ENCODE data around the gene PIGU.
A peak's percentile ranks its signal among the peaks of the same experiment; 100 is the strongest.
"Not testable (repeated sequence)": the region's sequence is repeated elsewhere in the genome, so short reads cannot be mapped to it uniquely, and the experiment has no call there.

PIGU gene

DNA sequence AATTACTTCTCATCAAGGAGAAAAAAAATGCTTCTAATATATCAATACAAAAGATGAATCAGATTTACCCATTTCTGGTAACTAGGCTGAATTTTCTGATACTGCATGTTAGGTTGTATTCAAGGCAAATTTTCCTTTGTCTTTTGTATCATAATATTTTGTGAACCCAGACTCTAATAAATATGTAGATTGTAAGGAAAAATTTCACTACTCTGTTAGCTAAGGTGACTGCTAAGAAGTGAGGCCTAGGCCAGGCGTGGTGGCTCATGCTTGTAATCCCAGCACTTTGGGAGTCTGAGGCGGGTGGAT, 40.0 kb upstream of the PIGU start:
- DNase-seq (ENCODE audit: low read depth): no peak
- no peak for TF ChIP-seq POLR2A (IDR thresholded peaks at IDR 0.05; ENCODE audit: extremely low read depth, insufficient read length)
- TF ChIP-seq, protein P1, sequence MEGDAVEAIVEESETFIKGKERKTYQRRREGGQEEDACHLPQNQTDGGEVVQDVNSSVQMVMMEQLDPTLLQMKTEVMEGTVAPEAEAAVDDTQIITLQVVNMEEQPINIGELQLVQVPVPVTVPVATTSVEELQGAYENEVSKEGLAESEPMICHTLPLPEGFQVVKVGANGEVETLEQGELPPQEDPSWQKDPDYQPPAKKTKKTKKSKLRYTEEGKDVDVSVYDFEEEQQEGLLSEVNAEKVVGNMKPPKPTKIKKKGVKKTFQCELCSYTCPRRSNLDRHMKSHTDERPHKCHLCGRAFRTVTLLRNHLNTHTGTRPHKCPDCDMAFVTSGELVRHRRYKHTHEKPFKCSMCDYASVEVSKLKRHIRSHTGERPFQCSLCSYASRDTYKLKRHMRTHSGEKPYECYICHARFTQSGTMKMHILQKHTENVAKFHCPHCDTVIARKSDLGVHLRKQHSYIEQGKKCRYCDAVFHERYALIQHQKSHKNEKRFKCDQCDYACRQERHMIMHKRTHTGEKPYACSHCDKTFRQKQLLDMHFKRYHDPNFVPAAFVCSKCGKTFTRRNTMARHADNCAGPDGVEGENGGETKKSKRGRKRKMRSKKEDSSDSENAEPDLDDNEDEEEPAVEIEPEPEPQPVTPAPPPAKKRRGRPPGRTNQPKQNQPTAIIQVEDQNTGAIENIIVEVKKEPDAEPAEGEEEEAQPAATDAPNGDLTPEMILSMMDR (IDR thresholded peaks at IDR 0.05; ENCODE audit: low read depth, low read length): no peak
- TF ChIP-seq MYC (IDR thresholded peaks at IDR 0.05; ENCODE audit: low read depth, low read length): no peak
- no peak for TF ChIP-seq MAX (IDR thresholded peaks at IDR 0.05; ENCODE audit: low read depth, low read length)

DNA sequence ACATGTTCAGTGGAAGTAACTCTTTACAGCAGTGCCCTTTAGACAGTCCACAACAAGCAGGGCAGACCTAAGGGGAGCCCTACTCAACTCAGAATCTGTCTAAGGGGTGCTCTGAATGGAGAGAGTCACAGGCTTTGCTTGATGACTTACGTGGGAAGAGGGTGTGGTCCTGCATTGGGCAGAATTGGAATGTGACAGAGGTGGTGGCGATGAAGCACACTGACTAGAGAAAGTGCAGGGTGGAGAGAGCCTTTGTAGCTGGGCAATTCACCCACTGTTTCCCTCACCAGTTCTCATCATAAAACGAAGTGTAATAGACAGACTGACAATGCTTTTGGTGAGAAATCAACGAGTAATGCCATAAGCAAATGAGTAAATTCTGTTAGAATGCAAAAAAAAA, 38.5 kb upstream of the PIGU start:
- no peak for DNase-seq (ENCODE audit: low read depth)
- TF ChIP-seq MAX (IDR thresholded peaks at IDR 0.05; ENCODE audit: low read depth, low read length) (no peak), POLR2A (IDR thresholded peaks at IDR 0.05; ENCODE audit: extremely low read depth, insufficient read length) (no peak), MYC (IDR thresholded peaks at IDR 0.05; ENCODE audit: low read depth, low read length) (no peak)
- TF ChIP-seq, protein P1 (IDR thresholded peaks at IDR 0.05; ENCODE audit: low read depth, low read length): no peak

More for the DNA sequence above, 40.0 kb upstream of the PIGU start:
- no peak overlapping the region for H3K4me3 ChIP-seq (ENCODE audit: low read depth, low read length)

GRCh38 chr20:34713944-34714515, 37.1 kb upstream of the PIGU start:
- DNase-seq (ENCODE audit: low read depth); H3K4me3 ChIP-seq (ENCODE audit: low read depth, low read length): not testable (repeated sequence)

More for the DNA sequence above, 38.5 kb upstream of the PIGU start:
- no peak overlapping the region for H3K4me3 ChIP-seq (ENCODE audit: low read depth, low read length)

DNA sequence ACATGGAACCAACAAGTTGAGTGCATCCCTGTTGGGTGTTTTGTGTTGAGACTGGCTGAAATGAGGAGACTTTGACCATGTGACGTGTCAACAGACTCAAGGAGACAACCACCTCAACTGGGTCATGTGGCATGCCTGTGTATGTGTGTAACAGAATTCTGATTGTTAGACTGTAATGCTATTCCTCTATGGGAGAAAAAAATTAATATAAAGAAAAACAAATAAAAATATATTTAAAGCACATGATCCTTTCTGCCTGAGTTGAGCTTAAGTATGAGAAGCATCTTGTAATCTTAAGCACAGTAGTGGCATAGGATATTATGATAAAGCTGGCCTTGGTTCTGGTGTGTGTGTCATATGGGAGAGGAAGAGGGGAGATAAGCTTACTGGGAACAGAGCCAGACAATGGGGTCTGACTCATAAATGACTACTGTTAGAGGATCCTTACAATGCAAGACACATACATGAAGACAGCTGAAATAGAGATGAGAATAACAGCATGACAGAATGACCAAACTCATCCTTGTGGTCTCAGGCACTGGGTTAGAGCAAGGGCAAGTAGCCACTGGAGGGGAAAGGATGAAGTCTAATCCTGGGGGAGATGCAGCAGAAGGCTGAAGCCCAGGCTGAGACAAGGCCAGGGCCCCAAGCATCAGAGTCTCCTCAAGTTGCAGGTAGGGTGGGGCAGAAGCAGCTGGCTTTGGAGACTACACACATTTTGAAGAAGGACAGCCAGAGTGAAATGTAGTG, 36.5 kb upstream of the PIGU start:
- TF ChIP-seq MYC (IDR thresholded peaks at IDR 0.05; ENCODE audit: low read depth, low read length): no peak
- TF ChIP-seq POLR2A (IDR thresholded peaks at IDR 0.05; ENCODE audit: extremely low read depth, insufficient read length): no peak
- no peak for TF ChIP-seq MAX (IDR thresholded peaks at IDR 0.05; ENCODE audit: low read depth, low read length)
- TF ChIP-seq, protein P1 (IDR thresholded peaks at IDR 0.05; ENCODE audit: low read depth, low read length): no peak
- no peak overlapping the region for H3K4me3 ChIP-seq (ENCODE audit: low read depth, low read length)
- peak; percentile 59 for DNase-seq (ENCODE audit: low read depth)

DNA sequence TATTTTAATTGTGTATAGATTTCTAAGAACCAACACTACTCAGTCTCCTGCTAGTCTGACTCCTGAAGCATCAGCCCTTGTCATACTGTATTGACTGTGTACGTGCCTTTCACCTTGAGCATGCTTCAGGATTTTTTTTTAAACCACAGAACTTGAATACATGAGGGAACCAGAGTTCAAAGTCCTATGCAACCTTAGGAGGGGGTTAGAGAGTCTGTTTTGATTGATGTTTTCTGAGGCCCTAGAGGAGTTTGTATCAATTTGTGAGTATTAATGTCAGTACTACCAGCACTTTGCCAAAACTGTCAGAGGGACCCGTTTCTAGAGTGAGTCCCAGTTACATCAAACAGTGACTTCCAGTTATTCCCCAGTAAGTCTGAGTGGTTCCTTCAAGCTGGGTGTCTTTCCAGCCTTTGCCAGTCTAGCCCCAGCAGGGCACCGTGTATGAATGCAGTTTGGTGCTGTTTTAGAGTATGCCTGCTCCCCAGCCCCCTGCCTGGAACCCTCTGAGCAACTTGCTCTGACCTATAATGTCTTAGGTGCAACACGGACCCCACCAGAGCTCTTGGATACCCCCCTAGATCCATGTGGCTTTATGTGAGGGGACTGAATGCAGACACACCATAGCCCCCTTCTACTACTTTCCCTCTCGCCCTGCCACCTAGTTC, 35.8 kb upstream of the PIGU start:
- TF ChIP-seq MAX (IDR thresholded peaks at IDR 0.05; ENCODE audit: low read depth, low read length): no peak
- no peak for TF ChIP-seq POLR2A (IDR thresholded peaks at IDR 0.05; ENCODE audit: extremely low read depth, insufficient read length)
- TF ChIP-seq, protein P1 (IDR thresholded peaks at IDR 0.05; ENCODE audit: low read depth, low read length): no peak
- TF ChIP-seq MYC (IDR thresholded peaks at IDR 0.05; ENCODE audit: low read depth, low read length): no peak
- H3K4me3 ChIP-seq (ENCODE audit: low read depth, low read length): no peak overlapping the region
- no peak for DNase-seq (ENCODE audit: low read depth)

DNA sequence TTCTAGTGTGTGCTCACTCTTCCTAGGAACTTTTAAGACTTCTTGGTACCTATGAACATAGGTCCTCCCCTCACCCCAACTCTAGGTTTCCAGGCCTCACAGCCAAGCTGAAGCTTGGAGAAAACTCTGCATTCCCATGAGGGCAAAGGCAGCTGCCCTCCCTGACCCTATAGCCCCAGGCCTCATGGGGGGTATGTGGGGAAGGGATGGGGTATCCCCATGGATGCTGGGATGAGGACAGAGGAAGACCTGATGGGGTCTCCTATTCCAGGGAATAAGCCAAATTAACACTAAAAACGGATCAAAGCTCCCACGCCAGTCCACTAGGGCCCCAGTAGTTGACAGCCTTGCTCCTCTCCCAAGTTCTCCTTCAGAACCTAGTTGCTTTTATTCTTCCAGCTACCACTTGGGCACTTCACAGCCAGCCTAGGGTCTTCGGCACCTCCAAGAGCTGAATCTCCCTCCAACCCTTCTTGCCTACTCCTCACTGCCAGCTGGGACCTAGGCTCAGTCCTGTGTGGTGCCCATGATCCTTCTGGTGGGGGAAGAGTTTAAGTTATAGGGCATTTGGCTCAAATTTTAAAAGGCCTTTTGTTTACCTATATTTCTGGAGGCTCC, 35.0 kb upstream of the PIGU start:
- TF ChIP-seq MYC (IDR thresholded peaks at IDR 0.05; ENCODE audit: low read depth, low read length): no peak
- H3K4me3 ChIP-seq (ENCODE audit: low read depth, low read length): no peak overlapping the region
- DNase-seq (ENCODE audit: low read depth): no peak
